NT2/D1 (cell line): Measurements from ENCODE around the gene NDRG4.

ENCODE experiments used
- DNase-seq: peaks from one replicate; pipeline ENCODE4 v3.0.0-alpha.2; 2011; ENCODE audit warnings: low read depth, low spot score
- H3K27me3 ChIP-seq: 2 replicates; pipeline ENCODE4 v1.6.0; 2011; ENCODE audit warnings: mild to moderate bottlenecking; ENCODE audit not compliant: insufficient read length, insufficient read depth
- H3K36me3 ChIP-seq: 2 replicates; pipeline ENCODE4 v1.6.1; 2011; ENCODE audit warnings: mild to moderate bottlenecking, low read length, mixed read lengths; ENCODE audit not compliant: insufficient read depth, insufficient read length
- H3K4me1 ChIP-seq: 2 replicates; pipeline ENCODE4 v1.5.1; 2011; ENCODE audit not compliant: insufficient read depth, insufficient read length
- H3K4me3 ChIP-seq: 2 replicates; pipeline ENCODE4 v1.5.1; 2011; ENCODE audit warnings: low read depth; ENCODE audit not compliant: insufficient read length
- H3K9ac ChIP-seq: 2 replicates; pipeline ENCODE4 v1.6.0; 2011; ENCODE audit warnings: low read depth; ENCODE audit not compliant: insufficient read length
- H3K9me3 ChIP-seq: 2 replicates; pipeline ENCODE4 v1.5.1; 2011; ENCODE audit warnings: mild to moderate bottlenecking, low read length; ENCODE audit not compliant: insufficient read depth
- SUZ12 ChIP-seq: IDR thresholded peaks from 2 replicates; pipeline ENCODE4 v1.6.1; 2011; ENCODE audit not compliant: insufficient read length, insufficient read depth; ENCODE audit errors: extremely low read depth
- YY1 ChIP-seq: IDR thresholded peaks from 2 replicates; pipeline ENCODE4 v1.6.1; 2011; ENCODE audit not compliant: insufficient read length, insufficient read depth
- ZNF274 ChIP-seq: IDR thresholded peaks from 2 replicates; pipeline ENCODE4 v1.6.1; 2011; ENCODE audit warnings: mild to moderate bottlenecking, low read depth, low read length

The NDRG4 gene

GRCh38 chr16:58503863-58504688, 4.1 kb downstream of the NDRG4 start:
- Histone ChIP-seq H3K4me3 (no peak overlapping the region), H3K9me3 (no peaks in the 10 kb centered on the region), H3K27me3 (no peaks in the 10 kb centered on the region), H3K4me1 (peaks cover 7% of the 10 kb centered on the region), H3K36me3 (peaks cover 12% of the 10 kb centered on the region), H3K9ac (peak overlapping the region; percentile 45)
- TF ChIP-seq SUZ12 (no peak), ZNF274 (no peak), YY1 (no peak)
- DNase-seq, result no peak

- TF ChIP-seq ZNF274, result no peak
- no peak for TF ChIP-seq SUZ12
- TF ChIP-seq YY1, result no peak
- no peak for DNase-seq
- peaks cover 14% of the 10 kb centered on the region for H3K4me1 ChIP-seq
- no peaks in the 10 kb centered on the region for H3K27me3 ChIP-seq
- no peaks in the 10 kb centered on the region for H3K9me3 ChIP-seq
- no peak overlapping the region for H3K9ac ChIP-seq
- no peak overlapping the region for H3K4me3 ChIP-seq
- H3K36me3 ChIP-seq, result peaks cover 35% of the 10 kb centered on the region
These were observed 6.6 kb downstream of the NDRG4 start for GRCh38 chr16:58506241-58507194.

GRCh38 chr16:58507195-58507962, 7.4 kb downstream of the NDRG4 start:
- Histone ChIP-seq H3K27me3 (no peaks in the 10 kb centered on the region), H3K4me1 (peaks cover 18% of the 10 kb centered on the region), H3K36me3 (peaks cover 43% of the 10 kb centered on the region), H3K9me3 (no peaks in the 10 kb centered on the region), H3K9ac (no peak overlapping the region), H3K4me3 (no peak overlapping the region)
- DNase-seq, result no peak
- TF ChIP-seq YY1 (no peak), SUZ12 (no peak), ZNF274 (no peak)

GRCh38 chr16:58507963-58508670, 8.2 kb downstream of the NDRG4 start:
- Histone ChIP-seq H3K27me3 (no peaks in the 10 kb centered on the region), H3K4me3 (no peak overlapping the region), H3K4me1 (peaks cover 18% of the 10 kb centered on the region), H3K36me3 (peaks cover 43% of the 10 kb centered on the region), H3K9me3 (no peaks in the 10 kb centered on the region), H3K9ac (no peak overlapping the region)
- no peak for DNase-seq
- TF ChIP-seq ZNF274 (no peak), SUZ12 (no peak), YY1 (no peak)

GRCh38 chr16:58508671-58509251, 8.8 kb downstream of the NDRG4 start:
- TF ChIP-seq YY1 (no peak), SUZ12 (no peak), ZNF274 (no peak)
- no peak for DNase-seq
- Histone ChIP-seq H3K4me3 (no peak overlapping the region), H3K4me1 (peaks cover 18% of the 10 kb centered on the region), H3K9me3 (no peaks in the 10 kb centered on the region), H3K9ac (no peak overlapping the region), H3K27me3 (no peaks in the 10 kb centered on the region), H3K36me3 (peaks cover 40% of the 10 kb centered on the region)
